Type B pancreatic cell (in vitro differentiated cells): Measurements from ENCODE around the gene TMEM158. TPM values are rescaled to one million over a fixed set of nuclear protein-coding genes. Genes with fewer than 3 reads are reported as not detected.
A peak's percentile ranks its signal among the peaks of the same experiment; 100 is the strongest.

ENCODE experiments used
- DNase-seq: peaks from one replicate; pipeline ENCODE4 v3.0.0; 2021; ENCODE audit warnings: mixed read lengths; ENCODE audit not compliant: unreplicated experiment; ENCODE audit errors: extremely low spot score
- H3K27ac Mint-ChIP-seq: 2 replicates; pipeline ENCODE4 v1.8.0; 2021; ENCODE audit warnings: mild to moderate bottlenecking, mixed read lengths
- H3K27me3 Mint-ChIP-seq: 2 replicates; pipeline ENCODE4 v1.8.0; 2021; ENCODE audit warnings: mixed read lengths
- H3K36me3 Mint-ChIP-seq: 2 replicates; pipeline ENCODE4 v1.8.0; 2021; ENCODE audit warnings: mixed read lengths
- H3K4me1 Mint-ChIP-seq: one replicate; pipeline ENCODE4 v1.8.0; 2021; ENCODE audit warnings: mixed read lengths; ENCODE audit not compliant: unreplicated experiment
- H3K4me3 Mint-ChIP-seq: 2 replicates; pipeline ENCODE4 v1.8.0; 2021; ENCODE audit warnings: mild to moderate bottlenecking, mixed read lengths
- H3K9me3 Mint-ChIP-seq: 2 replicates; pipeline ENCODE4 v1.8.0; 2021; ENCODE audit warnings: mixed read lengths
- CTCF ChIP-seq: fragments of 200-600 bp; sonication (generic); conservative IDR thresholded peaks from 2 replicates; pipeline ENCODE4 v1.5.0; 2021; ENCODE audit warnings: antibody characterized with exemption, mild to moderate bottlenecking
- total RNA-seq: library from RNA; stranded (reverse); gene quantifications from 2 replicates; pipeline ENCODE4 v1.2.1, GENCODE V29; 2021; ENCODE audit warnings: low replicate concordance

Gene TMEM158
- total RNA-seq, 1 donor from 2014 or later, result 8.9 TPM

- H3K9me3 Mint-ChIP-seq, result no peaks in the 10 kb centered on the region
- H3K4me3 Mint-ChIP-seq, result no peak overlapping the region
- peaks cover 14% of the 10 kb centered on the region for H3K4me1 Mint-ChIP-seq
- DNase-seq, result no peak
- peak overlapping the region; percentile 22 for H3K27ac Mint-ChIP-seq
- TF ChIP-seq CTCF, result no peak
- H3K36me3 Mint-ChIP-seq, result no peaks in the 10 kb centered on the region
- peaks cover 7% of the 10 kb centered on the region for H3K27me3 Mint-ChIP-seq
Measured at GRCh38 chr3:45208586-45208985, 17.5 kb downstream of the TMEM158 start.

GRCh38 chr3:45207446-45207845 is 18.6 kb downstream of the TMEM158 start:
- H3K9me3 Mint-ChIP-seq, result no peaks in the 10 kb centered on the region
- no peak for DNase-seq
- H3K36me3 Mint-ChIP-seq, result no peaks in the 10 kb centered on the region
- H3K4me1 Mint-ChIP-seq, result peaks cover 14% of the 10 kb centered on the region
- no peak overlapping the region for H3K4me3 Mint-ChIP-seq
- H3K27ac Mint-ChIP-seq, result peak overlapping the region; percentile 67
- H3K27me3 Mint-ChIP-seq, result peaks cover 7% of the 10 kb centered on the region
- TF ChIP-seq CTCF, result no peak

GRCh38 chr3:45205126-45205525 is 21.0 kb downstream of the TMEM158 start:
- H3K27ac Mint-ChIP-seq, result peak overlapping the region; percentile 4
- no peaks in the 10 kb centered on the region for H3K36me3 Mint-ChIP-seq
- TF ChIP-seq CTCF, result no peak
- no peak for DNase-seq
- H3K4me1 Mint-ChIP-seq, result peaks cover 5% of the 10 kb centered on the region
- H3K27me3 Mint-ChIP-seq, result no peaks in the 10 kb centered on the region
- H3K4me3 Mint-ChIP-seq, result no peak overlapping the region
- no peaks in the 10 kb centered on the region for H3K9me3 Mint-ChIP-seq

- Mint-ChIP-seq H3K4me3 (no peak overlapping the region), H3K9me3 (no peaks in the 10 kb centered on the region), H3K27ac (no peak overlapping the region), H3K36me3 (no peaks in the 10 kb centered on the region), H3K27me3 (no peaks in the 10 kb centered on the region), H3K4me1 (peaks cover 10% of the 10 kb centered on the region)
- DNase-seq, result no peak
- no peak for TF ChIP-seq CTCF
Measured at GRCh38 chr3:45204136-45204535, 22.0 kb downstream of the TMEM158 start.

GRCh38 chr3:45199837-45200648 is 26.0 kb downstream of the TMEM158 start:
- Mint-ChIP-seq H3K27me3 (peaks cover 11% of the 10 kb centered on the region), H3K9me3 (no peaks in the 10 kb centered on the region), H3K4me3 (peak overlapping the region; percentile 13), H3K27ac (peak overlapping the region; percentile 80), H3K36me3 (no peaks in the 10 kb centered on the region), H3K4me1 (peaks cover 5% of the 10 kb centered on the region)
- DNase-seq, result no peak
- TF ChIP-seq CTCF, result no peak
